ENCODE data around the gene GPR176. TPM values are rescaled to one million over a fixed set of nuclear protein-coding genes. Genes with fewer than 3 reads are reported as not detected.

Gene GPR176
- total RNA-seq, 4 donors from 2014 or later, result 1.7 to 8.4 (median 5.4) TPM

GRCh38 chr15:39918688-39919385, 1.2 kb downstream of the GPR176 start:
- H3K27ac ChIP-seq (replicated peaks in 1 of 4), result no peak overlapping the region
- 39% methylated on average over 13 of the region's 13 CpGs for WGBS
- no peak for TF ChIP-seq CTCF (IDR thresholded peaks at IDR 0.05)
- TF ChIP-seq POLR2AphosphoS5 (IDR thresholded peaks at IDR 0.05), result peak in 1 of 2 donors; percentile 7

GRCh38 chr15:39914977-39915376, 5.1 kb downstream of the GPR176 start:
- Histone ChIP-seq H3K27ac (replicated peaks in 1 of 4) (no peak overlapping the region), H3K4me1 (peaks cover 0 to 9% (median 8%) of the 10 kb centered on the region in 4 donors)
- intact Hi-C loops (cut with DNase I), result no loop called here

More at GRCh38 chr15:39918688-39919385, 1.2 kb downstream of the GPR176 start:
- Histone ChIP-seq H3K9me3 (no peaks in the 10 kb centered on the region), H3K36me3 (no peaks in the 10 kb centered on the region), H3K4me3 (peak overlapping the region; percentile 63 to 77 (median 72)), H3K27me3 (peaks cover 0 to 21% (median 13%) of the 10 kb centered on the region in 4 donors), H3K4me1 (peaks cover 0 to 20% (median 17%) of the 10 kb centered on the region in 4 donors)
- intact Hi-C loops (cut with DNase I), result no loop called here
- DNase-seq (ENCODE audit: extremely low spot score), result no peak

GRCh38 chr15:39909007-39909406, 11.1 kb downstream of the GPR176 start:
- WGBS, result 84% methylated on average over 5 of the region's 5 CpGs
- DNase-seq (ENCODE audit: extremely low spot score), result no peak
- Histone ChIP-seq H3K27me3 (no peaks in the 10 kb centered on the region), H3K9me3 (no peaks in the 10 kb centered on the region), H3K27ac (replicated peaks in 1 of 4) (no peak overlapping the region), H3K4me3 (no peak overlapping the region), H3K36me3 (no peaks in the 10 kb centered on the region), H3K4me1 (no peaks in the 10 kb centered on the region)
- TF ChIP-seq EP300 (IDR thresholded peaks at IDR 0.05), result no peak
- no peak for TF ChIP-seq POLR2AphosphoS5 (IDR thresholded peaks at IDR 0.05)
- no peak for TF ChIP-seq POLR2A (IDR thresholded peaks at IDR 0.05; ENCODE audit: low read depth)
- no peak for TF ChIP-seq CTCF (IDR thresholded peaks at IDR 0.05)
- intact Hi-C loops (cut with DNase I), result no loop called here

More at GRCh38 chr15:39914977-39915376, 5.1 kb downstream of the GPR176 start:
- 84% methylated on average over 2 of the region's 2 CpGs for WGBS
- no peaks in the 10 kb centered on the region for H3K9me3 ChIP-seq
- H3K4me3 ChIP-seq, result no peak overlapping the region
- no peak for DNase-seq (ENCODE audit: extremely low spot score)
- H3K36me3 ChIP-seq, result no peaks in the 10 kb centered on the region
- peaks cover 0 to 18% (median 10%) of the 10 kb centered on the region in 4 donors for H3K27me3 ChIP-seq
- TF ChIP-seq POLR2A (IDR thresholded peaks at IDR 0.05; ENCODE audit: low read depth) (no peak), POLR2AphosphoS5 (IDR thresholded peaks at IDR 0.05) (no peak), CTCF (IDR thresholded peaks at IDR 0.05) (no peak), EP300 (IDR thresholded peaks at IDR 0.05) (no peak)

GRCh38 chr15:39908186-39908585, 11.9 kb downstream of the GPR176 start:
- no peak for DNase-seq (ENCODE audit: extremely low spot score)
- TF ChIP-seq POLR2A (IDR thresholded peaks at IDR 0.05; ENCODE audit: low read depth), result no peak
- TF ChIP-seq POLR2AphosphoS5 (IDR thresholded peaks at IDR 0.05), result no peak
- TF ChIP-seq EP300 (IDR thresholded peaks at IDR 0.05), result no peak
- TF ChIP-seq CTCF (IDR thresholded peaks at IDR 0.05), result no peak
- intact Hi-C loops (cut with DNase I), result no loop called here
- Histone ChIP-seq H3K27ac (replicated peaks in 1 of 4) (no peak overlapping the region), H3K4me1 (no peaks in the 10 kb centered on the region), H3K36me3 (no peaks in the 10 kb centered on the region), H3K27me3 (no peaks in the 10 kb centered on the region), H3K4me3 (no peak overlapping the region), H3K9me3 (no peaks in the 10 kb centered on the region)
- 54% methylated on average over 1 of the region's 1 CpG for WGBS

GRCh38 chr15:39907216-39907615, 12.8 kb downstream of the GPR176 start:
- no peak overlapping the region for H3K27ac ChIP-seq (replicated peaks in 1 of 4)
- TF ChIP-seq POLR2A (IDR thresholded peaks at IDR 0.05; ENCODE audit: low read depth) (no peak), POLR2AphosphoS5 (IDR thresholded peaks at IDR 0.05) (no peak), CTCF (IDR thresholded peaks at IDR 0.05) (no peak), EP300 (IDR thresholded peaks at IDR 0.05) (no peak)
- intact Hi-C loops (cut with DNase I), result no loop called here
- no peak overlapping the region for H3K4me3 ChIP-seq
- no peaks in the 10 kb centered on the region for H3K9me3 ChIP-seq
- H3K36me3 ChIP-seq, result no peaks in the 10 kb centered on the region
- no peak for DNase-seq (ENCODE audit: extremely low spot score)
- H3K4me1 ChIP-seq, result no peaks in the 10 kb centered on the region
- no peaks in the 10 kb centered on the region for H3K27me3 ChIP-seq
- 89% methylated on average over 3 of the region's 3 CpGs for WGBS
